NCI-H748 (cell line): ENCODE data around the gene LSP1.

Experiments
- DNase-seq: peaks from one replicate; lab custom pipeline; 2025; ENCODE audit not compliant: unreplicated experiment; lab: John Stamatoyannopoulos, UW

Gene LSP1

GRCh38 chr11:1824221-1825038 lies 28.5 kb upstream of the LSP1 start:
- no peak for DNase-seq

- no peak for DNase-seq
Observed at GRCh38 chr11:1825039-1825740, 27.7 kb upstream of the LSP1 start.

- DNase-seq = no peak
Observed at GRCh38 chr11:1825785-1826451, 27.0 kb upstream of the LSP1 start.

- DNase-seq = no peak
Observed at GRCh38 chr11:1826552-1827094, 26.3 kb upstream of the LSP1 start.

- DNase-seq = peak; percentile 81
Observed at GRCh38 chr11:1827095-1827813, 25.6 kb upstream of the LSP1 start.

GRCh38 chr11:1827931-1828330 lies 25.0 kb upstream of the LSP1 start:
- DNase-seq = no peak

GRCh38 chr11:1828542-1828941 lies 24.3 kb upstream of the LSP1 start:
- DNase-seq = no peak

- no peak for DNase-seq
Observed at GRCh38 chr11:1829039-1829820, 23.7 kb upstream of the LSP1 start.

- DNase-seq = no peak
Observed at GRCh38 chr11:1830004-1830321, 22.9 kb upstream of the LSP1 start.

- peak; percentile 85 for DNase-seq
Observed at GRCh38 chr11:1830322-1831223, 22.3 kb upstream of the LSP1 start.

GRCh38 chr11:1831338-1832210 lies 21.3 kb upstream of the LSP1 start:
- no peak for DNase-seq

- peak; percentile 60 for DNase-seq
Observed at GRCh38 chr11:1832211-1832919, 20.5 kb upstream of the LSP1 start.

GRCh38 chr11:1832920-1833295 lies 20.0 kb upstream of the LSP1 start:
- no peak for DNase-seq

GRCh38 chr11:1834062-1834610 lies 18.7 kb upstream of the LSP1 start:
- no peak for DNase-seq

- DNase-seq = no peak
Observed at GRCh38 chr11:1834779-1835670, 17.9 kb upstream of the LSP1 start, which contains the start of gene SYT8. Gene SYT8, plus strand, starts transcription at chr11:1834990. Its CDS starts 116 bp downstream, at chr11:1835106.

GRCh38 chr11:1835671-1836010 lies 17.2 kb upstream of the LSP1 start:
- no peak for DNase-seq
